Transverse colon (tissue), 4 donors: ENCODE measurements around the gene ALK.

Experiments
- CTCF ChIP-seq, 5 experiments: fragments of 200-600 bp in 3 of 5; fragments of 450-650 bp in 2 of 5; sonication (generic) in 3 of 5; IDR thresholded peaks; 1 replicate in 2 of 5; 2 replicates in 3 of 5; pipeline ENCODE4 v1.5.1; 2016 to 2017; ENCODE audit warnings: antibody characterized with exemption in 5 of 5, inconsistent platforms in 3 of 5, mild to moderate bottlenecking in 2 of 5, moderate library complexity in 1 of 5
- EP300 ChIP-seq: sonication (generic); formaldehyde crosslinking; IDR thresholded peaks from one replicate; pipeline ENCODE4 v1.6.1; 2017; ENCODE audit warnings: antibody characterized with exemption, low read depth
- POLR2A ChIP-seq: fragments of 450-650 bp; IDR thresholded peaks from one replicate; pipeline ENCODE4 v1.6.1; 2016; ENCODE audit warnings: antibody characterized with exemption, mild to moderate bottlenecking, moderate library complexity
- POLR2AphosphoS5 ChIP-seq, 3 donors: sonication (generic); formaldehyde crosslinking; IDR thresholded peaks; one replicate each; pipeline ENCODE4 v1.6.1; 2016; ENCODE audit warnings: antibody characterized with exemption in 3 of 3

- TF ChIP-seq CTCF (IDR thresholded peaks at IDR 0.05) (no peak), POLR2A (no peak), POLR2AphosphoS5 (IDR thresholded peaks at IDR 0.05) (no peak), EP300 (no peak)
Measured at GRCh38 chr2:29475499-29475898, 445.9 kb downstream of the ALK start.
